Kidney (tissue), 14 donors: ENCODE results near the gene DDX24. TPM values are rescaled to one million over a fixed set of nuclear protein-coding genes. Genes with fewer than 3 reads are reported as not detected.

Experiments used
- DNase-seq, 5 donors: peaks; one replicate each; pipeline ENCODE4 v3.0.0-alpha.2; 2013 to 2020
- FAIRE-seq: peaks from 2 replicates; lab custom pipeline; 2012; peaks lifted over from hg19 to GRCh38; lab: Jason Lieb, UNC
- H3K27ac ChIP-seq, 2 donors: one replicate each; pipeline ENCODE4 v1.7.0; 2013; ENCODE audit warnings: low read depth in 2 of 2, low read length in 2 of 2, inconsistent platforms in 1 of 2
- H3K27me3 ChIP-seq: one replicate; pipeline ENCODE4 v1.7.1; 2013; ENCODE audit warnings: low read length, inconsistent platforms; ENCODE audit not compliant: control insufficient read depth, insufficient read depth
- H3K36me3 ChIP-seq, 3 donors: one replicate each; pipeline versions ENCODE4 v1.7.0 to v1.7.1; 2013; ENCODE audit warnings: low read length in 3 of 3, control low read depth in 1 of 3, inconsistent platforms in 1 of 3; ENCODE audit not compliant: insufficient read depth in 3 of 3, control insufficient read depth in 2 of 3
- H3K4me1 ChIP-seq, 3 donors: one replicate each; pipeline versions ENCODE4 v1.7.0 to v1.7.1; 2013; ENCODE audit warnings: low read length in 3 of 3, inconsistent platforms in 1 of 3, low read depth in 1 of 3; ENCODE audit not compliant: control insufficient read depth in 2 of 3, insufficient read depth in 2 of 3
- H3K4me3 ChIP-seq, 3 donors: one replicate each; pipeline versions ENCODE4 v1.7.0 to v1.8.1; 2013; ENCODE audit warnings: low read length in 3 of 3, control low read depth in 1 of 3, inconsistent platforms in 1 of 3
- H3K9ac ChIP-seq, 3 donors: one replicate each; pipeline versions ENCODE4 v1.7.0 to v1.7.1; 2013; ENCODE audit warnings: low read length in 3 of 3, control low read depth in 1 of 3, inconsistent platforms in 1 of 3
- H3K9me3 ChIP-seq, 3 donors: one replicate each; pipeline versions ENCODE4 v1.7.0 to v1.7.1; 2013; ENCODE audit warnings: low read length in 3 of 3, control low read depth in 1 of 3, inconsistent platforms in 1 of 3; ENCODE audit not compliant: control insufficient read depth in 2 of 3, insufficient read depth in 1 of 3
- CTCF ChIP-seq: IDR thresholded peaks from 3 replicates; pipeline ENCODE4 v1.5.1; 2012; ENCODE audit warnings: mild to moderate bottlenecking, moderate library complexity, borderline replicate concordance; ENCODE audit not compliant: insufficient read depth; ENCODE audit errors: extremely low read depth
- intact Hi-C: fragments of 100-400 bp; cut with DNase I; formaldehyde crosslinking; loops from one replicate; pipeline ENCODE4 v1.11.1; 2022
- polyA plus RNA-seq: library from polyadenylated mRNA; stranded (reverse); fragments of 350-450 nt; fragmentation: Illumina TruSeq; extraction: RNeasy Lipid Tissue Mini Kit (QIAGEN cat#74804); gene quantifications from one replicate; pipeline ENCODE4 v1.2.3, GENCODE V29; 2014; ENCODE audit warnings: low read depth, low replicate concordance; ENCODE audit not compliant: insufficient read depth
- total RNA-seq: library from RNA; stranded (reverse); fragmentation: NEBNext Ultra II Directional; extraction: Animal tissue kit (Norgen Biotek cat#: 25700); gene quantifications from one replicate; pipeline ENCODE4 v1.2.1, GENCODE V29; 2021
- donor health status: control.
- donor health status: control.
- donor health status: control.
- donor health status: control.
- donor health status: control.
- donor health status: DM: yes; HTN: yes; CAD: no.
- donor health status: Normal renal cell carcinoma (clear cell type).

DDX24 gene
- total and polyA plus RNA-seq, 2 donors from 2014 or later = 139 to 193 TPM

GRCh38 chr14:94019329-94019728 is 61.7 kb downstream of the DDX24 start:
- H3K36me3 ChIP-seq = no peaks in the 10 kb centered on the region
- no peaks in the 10 kb centered on the region for H3K27me3 ChIP-seq
- no peak for DNase-seq
- intact Hi-C loops = no loop called here
- no peak for TF ChIP-seq CTCF
- H3K9me3 ChIP-seq = no peaks in the 10 kb centered on the region
- no peak overlapping the region for H3K27ac ChIP-seq
- no peak for FAIRE-seq
- H3K4me3 ChIP-seq = no peak overlapping the region
- H3K9ac ChIP-seq = no peak overlapping the region
- no peaks in the 10 kb centered on the region for H3K4me1 ChIP-seq

GRCh38 chr14:94018308-94018707 is 62.7 kb downstream of the DDX24 start:
- Histone ChIP-seq H3K27me3 (no peaks in the 10 kb centered on the region), H3K36me3 (no peaks in the 10 kb centered on the region), H3K4me3 (no peak overlapping the region), H3K4me1 (no peaks in the 10 kb centered on the region), H3K27ac (no peak overlapping the region), H3K9ac (no peak overlapping the region), H3K9me3 (no peaks in the 10 kb centered on the region)
- FAIRE-seq (no peak), DNase-seq (no peak)
- intact Hi-C loops = no loop called here
- TF ChIP-seq CTCF = no peak

- no peak for FAIRE-seq
- no peak for TF ChIP-seq CTCF
- Histone ChIP-seq H3K4me3 (no peak overlapping the region), H3K27ac (no peak overlapping the region), H3K9ac (no peak overlapping the region), H3K36me3 (no peaks in the 10 kb centered on the region), H3K9me3 (no peaks in the 10 kb centered on the region), H3K4me1 (no peaks in the 10 kb centered on the region), H3K27me3 (no peaks in the 10 kb centered on the region)
- no peak for DNase-seq
- intact Hi-C loops = no loop called here
Observed at GRCh38 chr14:94016446-94016976, 64.5 kb downstream of the DDX24 start.

GRCh38 chr14:94015223-94015622 is 65.8 kb downstream of the DDX24 start:
- TF ChIP-seq CTCF = no peak
- H3K4me1 ChIP-seq = no peaks in the 10 kb centered on the region
- DNase-seq (no peak), FAIRE-seq (no peak)
- no peaks in the 10 kb centered on the region for H3K9me3 ChIP-seq
- H3K9ac ChIP-seq = no peak overlapping the region
- no peaks in the 10 kb centered on the region for H3K36me3 ChIP-seq
- H3K4me3 ChIP-seq = no peak overlapping the region
- no peak overlapping the region for H3K27ac ChIP-seq
- no peaks in the 10 kb centered on the region for H3K27me3 ChIP-seq
- intact Hi-C loops = no loop called here
